KG1 (cell line): Measurements from ENCODE around the gene RPUSD1.
"Not testable (repeated sequence)": the region's sequence is repeated elsewhere in the genome, so short reads cannot be mapped to it uniquely, and the experiment has no call there.

Experiments
- DNase-seq: peaks from one replicate; lab custom pipeline; 2025; lab: John Stamatoyannopoulos, UW

The RPUSD1 gene

GRCh38 chr16:783404-784161, 4.6 kb downstream of the RPUSD1 start:
- DNase-seq, result no peak

GRCh38 chr16:782766-783403, 5.3 kb downstream of the RPUSD1 start:
- DNase-seq, result no peak

DNA sequence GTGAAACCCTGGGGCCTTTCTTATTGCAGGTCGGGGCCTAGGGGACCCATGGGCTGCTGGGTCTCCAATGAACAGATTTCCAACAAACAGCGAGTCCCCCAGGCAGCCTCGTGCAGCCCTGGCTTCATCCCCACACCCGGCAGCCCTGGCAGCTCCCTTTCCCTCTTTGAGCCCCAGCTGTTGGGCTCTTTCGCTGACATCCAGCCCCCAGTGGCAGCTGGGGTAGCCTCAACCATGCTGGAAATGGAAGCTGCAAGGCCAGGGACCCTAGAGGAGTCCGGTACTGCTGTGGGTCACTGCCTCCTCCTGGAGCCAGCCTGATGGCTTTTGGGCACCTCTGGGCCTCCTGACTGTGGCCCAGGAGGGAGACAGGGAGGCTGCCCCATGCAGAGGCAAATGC, 5.9 kb downstream of the RPUSD1 start:
- no peak for DNase-seq

DNA sequence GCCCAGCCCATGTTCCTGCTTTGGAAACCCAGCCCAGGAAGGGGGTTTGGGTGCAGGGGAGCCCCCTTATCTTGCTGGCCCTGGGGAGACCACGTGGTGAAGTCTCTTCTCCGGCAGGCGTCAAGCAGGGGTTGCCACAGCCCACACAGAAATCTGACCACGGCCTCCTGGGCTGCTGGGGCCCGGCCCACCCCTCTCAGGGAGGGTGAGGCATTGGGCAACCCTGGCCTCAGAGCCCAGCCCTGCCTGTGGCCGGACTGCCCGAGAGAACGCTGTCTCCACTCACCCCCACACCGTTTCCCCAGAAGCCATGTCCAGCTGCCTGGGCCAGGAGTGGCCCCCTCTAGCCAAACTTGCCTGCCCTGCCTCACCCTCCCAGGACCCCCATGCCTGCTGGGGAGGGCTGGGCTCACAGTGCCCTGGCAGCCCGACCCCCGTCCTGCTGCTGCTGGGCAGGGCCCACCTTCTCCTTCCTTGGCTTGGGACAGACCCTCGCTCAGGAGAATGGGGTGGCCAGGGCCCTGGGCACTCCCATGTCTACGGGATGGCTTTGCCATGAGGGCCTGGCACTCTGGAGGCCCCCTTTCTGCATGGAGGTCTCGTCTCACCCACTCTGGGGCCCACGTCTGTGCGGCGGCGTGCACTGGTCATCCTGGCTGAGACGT, 6.7 kb downstream of the RPUSD1 start:
- no peak for DNase-seq

- DNase-seq, result no peak
These were observed 7.9 kb downstream of the RPUSD1 start for GRCh38 chr16:780296-780695.

GRCh38 chr16:779561-779960, 8.6 kb downstream of the RPUSD1 start:
- no peak for DNase-seq

DNA sequence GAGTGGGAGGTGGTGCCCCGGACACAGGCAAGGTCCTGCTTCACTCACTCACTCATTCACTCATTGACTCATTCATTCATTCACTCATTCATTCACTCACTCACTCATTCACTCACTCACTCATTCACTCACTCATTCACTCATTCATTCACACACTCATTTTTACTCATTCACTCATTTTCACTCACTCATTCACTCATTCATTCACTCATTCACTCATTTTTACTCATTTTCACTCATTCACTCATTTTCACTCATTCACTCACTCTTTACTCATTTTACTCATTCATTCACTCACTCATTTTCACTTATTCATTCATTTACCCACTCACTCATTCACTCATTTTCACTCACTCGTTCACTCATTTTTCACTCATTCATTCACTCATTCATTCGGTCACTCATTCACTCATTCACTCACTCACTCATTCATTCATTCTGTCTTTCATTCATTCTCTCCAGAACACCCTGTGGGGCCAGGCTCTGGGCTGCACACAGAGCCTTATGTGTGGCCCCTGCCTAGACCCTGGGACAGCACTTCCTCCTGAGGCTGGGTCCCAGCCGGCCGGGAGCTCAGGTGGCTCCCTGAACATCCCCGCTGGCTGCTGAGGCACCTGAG, 9.2 kb downstream of the RPUSD1 start:
- no peak for DNase-seq

DNA sequence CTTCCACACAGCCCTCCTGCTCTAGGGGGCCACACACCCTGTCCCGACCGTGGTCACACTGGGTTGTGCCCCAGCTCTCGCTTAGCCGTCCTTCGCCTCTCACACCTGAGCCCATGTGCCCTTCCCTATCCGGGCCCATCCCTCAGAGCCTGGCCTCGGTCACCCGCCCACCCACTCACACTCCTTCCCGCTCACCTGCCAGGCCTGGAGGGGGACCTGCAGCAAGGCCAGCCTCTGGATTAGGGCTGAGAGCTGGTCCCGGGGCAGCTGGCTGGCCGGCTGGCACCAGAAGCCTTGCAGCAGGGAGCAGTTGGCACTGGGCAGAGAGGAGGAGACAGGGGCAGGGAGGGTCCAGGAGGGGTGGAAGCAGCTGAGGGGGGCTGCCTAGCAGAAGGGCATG, 9.7 kb downstream of the RPUSD1 start:
- no peak for DNase-seq

GRCh38 chr16:777826-778225, 10.4 kb downstream of the RPUSD1 start:
- DNase-seq, result no peak

GRCh38 chr16:776824-777223, 11.4 kb downstream of the RPUSD1 start:
- no peak for DNase-seq

GRCh38 chr16:776298-776697, 11.9 kb downstream of the RPUSD1 start:
- DNase-seq, result not testable (repeated sequence)

GRCh38 chr16:775236-775796, 12.9 kb downstream of the RPUSD1 start:
- no peak for DNase-seq

DNA sequence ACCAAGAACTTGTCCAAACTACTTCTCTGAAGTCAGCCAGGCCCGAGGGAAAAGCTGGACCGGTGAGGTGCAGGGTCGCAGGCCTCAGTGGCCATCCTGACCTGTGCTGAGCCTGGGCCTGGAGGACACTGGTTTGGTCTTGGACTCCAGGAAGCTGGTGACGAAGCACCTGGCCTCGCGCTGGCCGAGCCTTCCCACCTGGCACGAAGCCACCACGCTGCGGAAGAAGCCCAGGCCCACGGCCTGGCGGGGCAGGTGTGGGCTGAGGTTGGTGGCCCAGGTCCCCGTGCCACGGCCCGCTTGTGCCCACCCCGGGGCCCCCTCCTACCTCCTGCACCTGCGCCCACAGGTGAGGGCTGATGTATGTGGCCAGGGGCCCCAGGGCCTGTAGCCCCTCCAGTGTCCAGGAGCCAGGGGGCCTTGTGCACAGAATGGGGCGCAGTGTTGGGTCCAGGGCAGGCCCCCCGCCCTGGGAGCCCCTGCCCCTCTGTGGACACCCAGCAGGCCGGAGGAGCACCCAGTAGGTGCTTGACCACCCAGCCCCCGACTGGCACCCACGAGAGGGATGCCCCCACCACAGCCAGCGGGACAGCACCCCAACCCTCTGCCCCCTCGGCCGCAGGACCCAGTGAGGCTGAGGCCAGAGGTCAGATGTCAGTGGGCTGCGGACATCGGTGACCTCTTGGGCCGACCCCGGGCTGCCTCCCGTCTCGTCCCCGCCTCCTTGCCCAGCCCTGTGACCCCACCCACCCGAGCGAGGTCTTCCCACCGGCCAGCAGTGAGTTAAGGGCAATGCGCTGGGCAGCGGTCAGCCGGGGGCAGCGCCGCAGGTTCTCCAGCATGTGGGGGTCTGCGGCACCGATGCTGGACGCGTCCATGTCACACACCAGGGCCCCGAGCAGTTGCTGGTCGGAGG, 13.8 kb downstream of the RPUSD1 start:
- DNase-seq, result no peak

GRCh38 chr16:772959-773358, 15.2 kb downstream of the RPUSD1 start:
- no peak for DNase-seq

- DNase-seq, result no peak
These were observed 17.8 kb downstream of the RPUSD1 start for GRCh38 chr16:770411-770810.

DNA sequence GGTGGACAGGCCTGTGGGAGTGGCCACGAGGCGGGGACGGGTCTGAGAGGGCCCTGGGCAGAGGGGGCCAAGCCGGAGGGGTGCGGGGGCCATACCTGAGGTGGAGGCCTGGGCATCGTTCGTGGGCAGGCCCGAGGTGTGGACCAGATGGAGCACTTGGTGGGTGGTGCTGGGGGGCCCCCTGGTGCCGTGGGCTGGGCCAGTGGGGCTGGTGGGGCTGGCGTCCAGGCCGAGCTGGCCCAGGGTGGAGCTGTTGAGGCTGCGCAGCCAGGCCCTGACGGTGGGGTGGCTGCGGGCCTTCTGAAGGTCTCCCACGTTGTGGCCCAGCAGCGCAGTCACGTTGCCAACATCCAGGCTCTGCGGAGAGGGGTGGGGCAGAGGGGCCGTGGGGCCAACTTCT, 18.2 kb downstream of the RPUSD1 start:
- DNase-seq, result no peak

DNA sequence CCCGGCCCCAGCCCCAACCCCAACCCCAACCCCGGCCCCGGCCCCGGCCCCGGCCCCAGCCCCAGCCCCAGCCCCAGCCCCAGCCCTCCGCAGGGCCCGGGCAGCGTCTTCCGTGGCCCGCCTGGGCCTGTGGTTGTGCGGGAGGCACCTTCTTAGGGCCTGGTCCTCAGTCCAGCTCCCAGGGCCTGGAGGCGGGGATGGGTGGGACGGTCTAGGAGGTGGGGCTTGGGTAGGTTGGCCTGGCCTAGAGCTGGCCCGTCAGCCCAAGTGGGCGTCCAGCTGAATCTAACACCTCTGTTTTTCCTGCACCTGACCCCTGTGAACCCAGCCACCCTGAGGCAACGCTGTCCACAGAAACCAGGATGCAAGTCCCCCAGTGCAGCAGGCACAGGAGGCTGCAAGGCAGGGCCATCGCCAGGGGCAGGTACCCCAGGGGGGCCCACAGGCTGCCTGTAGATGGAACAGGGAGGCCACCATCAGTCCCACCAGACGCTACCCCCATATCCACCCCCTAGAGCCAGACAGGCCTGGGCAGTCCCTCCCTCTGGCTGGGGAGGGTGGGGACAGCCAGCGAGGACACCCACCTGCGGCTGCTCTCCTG, 18.9 kb downstream of the RPUSD1 start:
- DNase-seq, result no peak

DNA sequence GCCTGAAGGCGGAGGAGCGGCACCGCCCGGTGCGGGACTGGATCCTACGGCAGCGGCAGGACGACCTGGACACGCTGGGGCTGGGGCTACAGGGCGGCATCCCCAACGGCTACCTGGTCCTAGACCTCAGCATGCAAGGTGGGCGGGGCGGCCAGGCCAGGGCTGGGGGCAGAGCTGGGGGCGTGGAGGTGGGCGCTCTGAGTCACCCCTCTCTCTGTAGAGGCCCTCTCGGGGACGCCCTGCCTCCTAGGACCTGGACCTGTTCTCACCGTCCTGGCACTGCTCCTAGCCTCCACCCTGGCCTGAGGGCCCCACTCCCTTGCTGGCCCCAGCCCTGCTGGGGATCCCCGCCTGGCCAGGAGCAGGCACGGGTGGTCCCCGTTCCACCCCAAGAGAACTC, 19.8 kb downstream of the RPUSD1 start:
- no peak for DNase-seq

DNA sequence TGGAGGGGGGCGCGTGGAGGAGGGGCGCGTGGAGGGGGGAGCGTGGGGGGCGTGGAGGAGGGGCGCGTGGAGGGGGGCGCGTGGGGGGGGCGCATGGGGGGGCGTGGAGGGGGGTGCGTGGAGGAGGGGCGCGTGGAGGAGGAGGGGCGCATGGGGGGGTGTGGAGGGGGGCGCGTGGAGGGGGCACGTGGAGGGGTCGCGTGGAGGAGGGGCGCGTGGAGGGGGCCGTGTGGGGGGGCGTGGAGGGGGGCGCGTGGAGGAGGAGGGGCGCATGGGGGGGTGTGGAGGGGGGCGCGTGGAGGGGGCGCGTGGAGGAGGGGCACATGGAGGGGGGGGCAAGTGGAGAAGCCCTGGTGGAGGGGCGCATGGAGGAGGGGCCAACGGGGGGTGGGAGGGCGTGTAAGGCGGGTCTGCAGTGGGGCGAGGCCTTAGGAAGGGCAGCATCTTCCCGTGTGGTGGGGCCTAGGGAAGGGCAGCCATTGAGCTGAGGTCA, 20.4 kb downstream of the RPUSD1 start:
- DNase-seq, result no peak

- DNase-seq, result no peak
These were observed 21.2 kb downstream of the RPUSD1 start for GRCh38 chr16:766820-767640.
